Testis (tissue), 2 donors: ENCODE data around the gene TEX22.

ENCODE experiments used
- CTCF ChIP-seq, 3 experiments: fragments of 450-650 bp in 2 of 3; fragments of 200-600 bp in 1 of 3; sonication (generic) in 1 of 3; IDR thresholded peaks; one replicate each; pipeline ENCODE4 v1.5.1; 2016 to 2019; ENCODE audit warnings: antibody characterized with exemption in 3 of 3, mild to moderate bottlenecking in 2 of 3, moderate library complexity in 1 of 3
- POLR2A ChIP-seq: fragments of 450-650 bp; IDR thresholded peaks from one replicate; pipeline ENCODE4 v1.6.1; 2017; ENCODE audit warnings: antibody characterized with exemption, mild to moderate bottlenecking, moderate library complexity

- no peak for TF ChIP-seq CTCF (IDR thresholded peaks at IDR 0.05)
- no peak for TF ChIP-seq POLR2A
Measured at GRCh38 chr14:105442125-105442524, 43.8 kb downstream of the TEX22 start.
